Chondrocyte (in vitro differentiated cells): Measurements from ENCODE around the gene CFAP45. TPM values are rescaled to one million over a fixed set of nuclear protein-coding genes. Genes with fewer than 3 reads are reported as not detected.
"Not testable (repeated sequence)": the region's sequence is repeated elsewhere in the genome, so short reads cannot be mapped to it uniquely, and the experiment has no call there.

ENCODE experiments used
- DNase-seq: peaks from one replicate; pipeline ENCODE4 v3.0.0; 2021; ENCODE audit warnings: mixed read lengths, low spot score
- H3K27ac Mint-ChIP-seq: one replicate; pipeline ENCODE4 v1.8.0; 2021; ENCODE audit warnings: mild to moderate bottlenecking, moderate library complexity, mixed read lengths; ENCODE audit not compliant: unreplicated experiment
- H3K27me3 Mint-ChIP-seq: 2 replicates; pipeline ENCODE4 v1.8.0; 2021; ENCODE audit warnings: low read depth, mixed read lengths
- H3K36me3 Mint-ChIP-seq: 2 replicates; pipeline ENCODE4 v1.8.0; 2021; ENCODE audit warnings: low read depth, mixed read lengths
- H3K4me1 Mint-ChIP-seq: 2 replicates; pipeline ENCODE4 v1.8.0; 2021; ENCODE audit warnings: low read depth, mild to moderate bottlenecking, mixed read lengths
- H3K4me3 Mint-ChIP-seq: one replicate; pipeline ENCODE4 v1.8.0; 2021; ENCODE audit warnings: mild to moderate bottlenecking, moderate library complexity, mixed read lengths; ENCODE audit not compliant: unreplicated experiment
- H3K9me3 Mint-ChIP-seq: 2 replicates; pipeline ENCODE4 v1.8.0; 2021; ENCODE audit warnings: low read depth, mixed read lengths
- CTCF ChIP-seq: fragments of 200-600 bp; sonication (generic); IDR thresholded peaks from 2 replicates; pipeline ENCODE4 v1.5.0; 2021; ENCODE audit warnings: antibody characterized with exemption, mild to moderate bottlenecking, moderate library complexity
- total RNA-seq: library from RNA; stranded (reverse); gene quantifications from 3 replicates; pipeline ENCODE4 v1.2.1, GENCODE V29; 2021

CFAP45 gene
- total RNA-seq, 1 donor from 2014 or later = 0.37 TPM

- Mint-ChIP-seq H3K9me3 (peaks cover 6% of the 10 kb centered on the region), H3K36me3 (peaks cover 1% of the 10 kb centered on the region), H3K27ac (no peak overlapping the region), H3K4me3 (no peak overlapping the region), H3K4me1 (peaks cover 17% of the 10 kb centered on the region), H3K27me3 (no peaks in the 10 kb centered on the region)
- no peak for DNase-seq
- TF ChIP-seq CTCF = no peak
Measured at GRCh38 chr1:159902541-159902940, 2.6 kb upstream of the CFAP45 start.

- no peaks in the 10 kb centered on the region for H3K27me3 Mint-ChIP-seq
- H3K4me1 Mint-ChIP-seq = peaks cover 17% of the 10 kb centered on the region
- DNase-seq = no peak
- H3K36me3 Mint-ChIP-seq = peaks cover 1% of the 10 kb centered on the region
- TF ChIP-seq CTCF = no peak
- H3K4me3 Mint-ChIP-seq = no peak overlapping the region
- peaks cover 6% of the 10 kb centered on the region for H3K9me3 Mint-ChIP-seq
- H3K27ac Mint-ChIP-seq = peak overlapping the region; percentile 65
Measured at GRCh38 chr1:159900755-159901360, 893 bp upstream of the CFAP45 start.

GRCh38 chr1:159899634-159900033, 331 bp downstream of the CFAP45 start:
- H3K4me1 Mint-ChIP-seq = peaks cover 17% of the 10 kb centered on the region
- DNase-seq, H3K27me3 Mint-ChIP-seq, H3K9me3 Mint-ChIP-seq, H3K4me3 Mint-ChIP-seq, H3K36me3 Mint-ChIP-seq: not testable (repeated sequence)
- peak overlapping the region; percentile 87 for H3K27ac Mint-ChIP-seq

- no peak overlapping the region for H3K27ac Mint-ChIP-seq
- no peak for TF ChIP-seq CTCF
- H3K9me3 Mint-ChIP-seq = peaks cover 2% of the 10 kb centered on the region
- no peaks in the 10 kb centered on the region for H3K27me3 Mint-ChIP-seq
- peaks cover 17% of the 10 kb centered on the region for H3K4me1 Mint-ChIP-seq
- no peak for DNase-seq
- H3K4me3 Mint-ChIP-seq = no peak overlapping the region
- H3K36me3 Mint-ChIP-seq = no peaks in the 10 kb centered on the region
Measured at GRCh38 chr1:159898527-159898926, 1.4 kb downstream of the CFAP45 start.

DNA sequence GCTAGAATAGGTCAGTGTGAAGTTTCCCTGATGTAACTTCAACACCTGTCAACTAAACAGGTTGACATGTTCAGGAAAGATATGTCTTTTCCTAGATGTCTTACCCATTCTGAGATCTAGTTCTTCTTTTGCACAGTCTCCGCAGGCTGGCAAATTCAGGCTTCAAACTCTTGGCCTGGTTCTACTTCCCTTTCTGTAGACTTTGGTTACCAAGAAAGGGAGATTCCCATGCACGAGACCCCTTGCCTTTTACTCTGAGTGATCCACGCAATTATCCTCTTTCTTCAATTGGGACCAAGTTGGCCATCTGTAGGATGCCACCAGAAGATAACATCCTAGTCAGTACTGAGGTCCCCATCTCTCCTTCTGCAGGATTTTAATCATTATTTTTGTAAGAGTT, 2.0 kb downstream of the CFAP45 start:
- H3K9me3 Mint-ChIP-seq = no peaks in the 10 kb centered on the region
- peaks cover 17% of the 10 kb centered on the region for H3K4me1 Mint-ChIP-seq
- no peaks in the 10 kb centered on the region for H3K27me3 Mint-ChIP-seq
- no peak for TF ChIP-seq CTCF
- H3K36me3 Mint-ChIP-seq = no peaks in the 10 kb centered on the region
- H3K27ac Mint-ChIP-seq = no peak overlapping the region
- no peak for DNase-seq
- H3K4me3 Mint-ChIP-seq = no peak overlapping the region

GRCh38 chr1:159896546-159896930, 3.4 kb downstream of the CFAP45 start:
- Mint-ChIP-seq H3K4me3 (no peak overlapping the region), H3K36me3 (no peaks in the 10 kb centered on the region), H3K27me3 (no peaks in the 10 kb centered on the region), H3K4me1 (peaks cover 17% of the 10 kb centered on the region), H3K9me3 (no peaks in the 10 kb centered on the region), H3K27ac (peak overlapping the region; percentile 4)
- TF ChIP-seq CTCF = no peak
- no peak for DNase-seq
